Natural killer cell (primary cell): ENCODE measurements around the gene FEM1B. TPM values are rescaled to one million over a fixed set of nuclear protein-coding genes. Genes with fewer than 3 reads are reported as not detected.

Source experiments
- ATAC-seq, 3 donors: fragments of 150-1000 bp in 2 of 3; fragments of 200-7000 bp in 1 of 3; cut with Tn5 transposase; 1 replicate in 1 of 3; 2 replicates in 2 of 3; pipeline ENCODE4 v1.10.0; 2021; ENCODE audit warnings: mild to moderate bottlenecking in 2 of 3, moderate library complexity in 2 of 3
- DNase-seq, 2 donors: peaks; one replicate each; pipeline versions ENCODE4 v3.0.0 to v3.0.0-alpha.2; 2013 to 2021; ENCODE audit warnings: mixed read lengths in 1 of 2
- H3K27ac ChIP-seq: one replicate; pipeline ENCODE4 v1.5.1; 2013; ENCODE audit warnings: mild to moderate bottlenecking, low read length
- H3K27me3 ChIP-seq: one replicate; pipeline ENCODE4 v1.6.1; 2013; ENCODE audit warnings: low read length; ENCODE audit not compliant: control insufficient read depth, insufficient read depth
- H3K36me3 ChIP-seq: one replicate; pipeline ENCODE4 v1.6.1; 2013; ENCODE audit warnings: low read length; ENCODE audit not compliant: control insufficient read depth, insufficient read depth
- H3K4me1 ChIP-seq: one replicate; pipeline ENCODE4 v1.6.1; 2013; ENCODE audit warnings: low read length; ENCODE audit not compliant: control insufficient read depth, insufficient read depth
- H3K4me3 ChIP-seq: one replicate; pipeline ENCODE4 v1.5.1; 2013; ENCODE audit warnings: low read length
- H3K9me3 ChIP-seq: one replicate; pipeline ENCODE4 v1.6.1; 2013; ENCODE audit warnings: low read length; ENCODE audit not compliant: control insufficient read depth, insufficient read depth
- H3K27ac Mint-ChIP-seq, 2 donors: one replicate each; pipeline ENCODE4 v1.8.0; 2022; ENCODE audit warnings: mild to moderate bottlenecking in 2 of 2, mixed read lengths in 2 of 2, moderate library complexity in 1 of 2
- H3K27me3 Mint-ChIP-seq, 2 donors: one replicate each; pipeline ENCODE4 v1.8.0; 2022; ENCODE audit warnings: low read depth in 2 of 2, mixed read lengths in 2 of 2
- H3K36me3 Mint-ChIP-seq: one replicate; pipeline ENCODE4 v1.8.0; 2022; ENCODE audit warnings: mixed read lengths
- H3K4me1 Mint-ChIP-seq, 2 donors: one replicate each; pipeline ENCODE4 v1.8.0; 2022; ENCODE audit warnings: mixed read lengths in 2 of 2
- H3K4me3 Mint-ChIP-seq: one replicate; pipeline ENCODE4 v1.8.0; 2022; ENCODE audit warnings: mild to moderate bottlenecking, moderate library complexity, mixed read lengths
- H3K9me3 Mint-ChIP-seq, 2 donors: one replicate each; pipeline ENCODE4 v1.8.0; 2022; ENCODE audit warnings: mixed read lengths in 2 of 2
- WGBS: methylation state at CpG from one replicate; pipeline ENCODE4 v1.1.7; 2013; ENCODE audit warnings: missing lambda C conversion rate; ENCODE audit not compliant: insufficient coverage; 5-methylcytosine and 5-hydroxymethylcytosine counted together
- intact Hi-C: fragments of 100-400 bp; cut with micrococcal nuclease; formaldehyde crosslinking; loops from one replicate; pipeline ENCODE4 v1.14.2; 2022
- total RNA-seq, 4 donors: library from RNA; stranded (reverse); fragments of 120-200 nt in 1 of 4; gene quantifications; one replicate each; pipeline versions ENCODE4 v1.2.3 to v1.2.4, GENCODE V29; 2013 to 2022
- TF ChIP-seq, protein P1 (sequence below): fragments of 200-600 bp; IDR thresholded peaks from one replicate; pipeline ENCODE4 v1.8.0; 2022; ENCODE audit warnings: antibody characterized with exemption

Gene FEM1B
- total RNA-seq, 3 donors from 2014 or later (not counting 1 experiment from before 2014, with no cell fraction given): 57.4 to 73.5 (median 67.9) TPM

GRCh38 chr15:68292157-68292781 is 14.7 kb downstream of the FEM1B start:
- Mint-ChIP-seq H3K4me3 (no peak overlapping the region), H3K9me3 (no peaks in the 10 kb centered on the region), H3K27me3 (no peaks in the 10 kb centered on the region), H3K36me3 (peaks cover 13% of the 10 kb centered on the region), H3K4me1 (peaks cover 25 to 38% of the 10 kb centered on the region in 2 donors), H3K27ac (peak overlapping the region; percentile 50 to 60)
- no peaks in the 10 kb centered on the region for H3K27me3 ChIP-seq
- H3K36me3 ChIP-seq: peaks cover 23% of the 10 kb centered on the region
- intact Hi-C loops: no loop called here
- TF ChIP-seq, protein P1, sequence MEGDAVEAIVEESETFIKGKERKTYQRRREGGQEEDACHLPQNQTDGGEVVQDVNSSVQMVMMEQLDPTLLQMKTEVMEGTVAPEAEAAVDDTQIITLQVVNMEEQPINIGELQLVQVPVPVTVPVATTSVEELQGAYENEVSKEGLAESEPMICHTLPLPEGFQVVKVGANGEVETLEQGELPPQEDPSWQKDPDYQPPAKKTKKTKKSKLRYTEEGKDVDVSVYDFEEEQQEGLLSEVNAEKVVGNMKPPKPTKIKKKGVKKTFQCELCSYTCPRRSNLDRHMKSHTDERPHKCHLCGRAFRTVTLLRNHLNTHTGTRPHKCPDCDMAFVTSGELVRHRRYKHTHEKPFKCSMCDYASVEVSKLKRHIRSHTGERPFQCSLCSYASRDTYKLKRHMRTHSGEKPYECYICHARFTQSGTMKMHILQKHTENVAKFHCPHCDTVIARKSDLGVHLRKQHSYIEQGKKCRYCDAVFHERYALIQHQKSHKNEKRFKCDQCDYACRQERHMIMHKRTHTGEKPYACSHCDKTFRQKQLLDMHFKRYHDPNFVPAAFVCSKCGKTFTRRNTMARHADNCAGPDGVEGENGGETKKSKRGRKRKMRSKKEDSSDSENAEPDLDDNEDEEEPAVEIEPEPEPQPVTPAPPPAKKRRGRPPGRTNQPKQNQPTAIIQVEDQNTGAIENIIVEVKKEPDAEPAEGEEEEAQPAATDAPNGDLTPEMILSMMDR: no peak
- no peak overlapping the region for H3K4me3 ChIP-seq
- ATAC-seq (peak in 1 of 3 donors; percentile 18), DNase-seq (no peak)
- H3K9me3 ChIP-seq: no peaks in the 10 kb centered on the region
- no peak overlapping the region for H3K27ac ChIP-seq
- no peaks in the 10 kb centered on the region for H3K4me1 ChIP-seq

GRCh38 chr15:68292967-68293366 is 15.4 kb downstream of the FEM1B start:
- no peak overlapping the region for H3K4me3 ChIP-seq

DNA sequence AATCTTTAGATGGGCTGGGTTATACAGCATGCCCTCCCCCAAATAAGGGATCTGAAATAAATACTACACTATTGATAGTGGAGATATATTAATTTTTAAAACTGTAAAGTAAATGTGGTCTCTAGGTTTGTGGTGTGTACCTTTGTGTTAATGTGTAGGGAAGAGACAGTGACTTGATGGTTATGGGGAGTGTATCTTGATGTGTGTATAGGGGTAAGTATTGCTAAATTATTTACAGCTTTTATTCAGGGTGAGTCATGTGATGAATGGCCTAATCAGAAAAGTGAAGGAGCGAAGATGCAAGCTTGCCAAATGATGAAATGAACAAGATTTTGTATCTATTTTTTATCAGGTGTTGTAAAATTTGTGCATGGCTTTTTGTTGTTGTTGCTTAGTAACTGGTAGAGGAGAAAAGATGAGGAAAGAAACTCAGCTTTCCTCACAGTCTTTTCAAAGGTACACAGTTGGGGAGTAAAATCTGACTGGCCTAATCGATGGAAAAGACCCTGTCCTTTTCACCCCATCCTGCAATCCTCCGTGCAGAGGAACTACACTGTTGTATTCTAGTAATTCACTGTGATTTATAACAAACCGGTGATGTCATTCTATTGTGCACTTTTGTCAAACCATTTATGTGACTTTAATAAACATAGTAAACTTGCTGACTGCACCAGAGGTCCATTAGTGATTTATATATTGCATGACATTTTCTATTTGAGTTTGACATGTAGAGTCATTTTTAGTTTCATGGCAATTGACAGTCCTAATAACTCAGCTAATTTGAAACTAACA is 17.7 kb downstream of the FEM1B start:
- Histone ChIP-seq H3K4me1 (peaks cover 4% of the 10 kb centered on the region), H3K36me3 (peaks cover 15% of the 10 kb centered on the region), H3K4me3 (no peak overlapping the region), H3K27ac (no peak overlapping the region), H3K9me3 (no peaks in the 10 kb centered on the region), H3K27me3 (no peaks in the 10 kb centered on the region)
- no peak overlapping the region for H3K4me3 Mint-ChIP-seq
- H3K9me3 Mint-ChIP-seq: no peaks in the 10 kb centered on the region
- intact Hi-C loops: no loop called here
- peaks cover 28% of the 10 kb centered on the region in 2 donors for H3K4me1 Mint-ChIP-seq
- DNase-seq: no peak
- no peaks in the 10 kb centered on the region for H3K27me3 Mint-ChIP-seq
- TF ChIP-seq, protein P1: no peak
- H3K36me3 Mint-ChIP-seq: peaks cover 5% of the 10 kb centered on the region
- peak overlapping the region in 1 of 2 donors; percentile 10 for H3K27ac Mint-ChIP-seq
- WGBS: 90% methylated on average over 2 of the region's 4 CpGs
- no peak for ATAC-seq

More at GRCh38 chr15:68292967-68293366, 15.4 kb downstream of the FEM1B start:
- intact Hi-C loops: no loop called here
- Histone ChIP-seq H3K36me3 (peaks cover 23% of the 10 kb centered on the region), H3K27me3 (no peaks in the 10 kb centered on the region), H3K9me3 (no peaks in the 10 kb centered on the region), H3K4me1 (no peaks in the 10 kb centered on the region), H3K27ac (no peak overlapping the region)
- Mint-ChIP-seq H3K27me3 (no peaks in the 10 kb centered on the region), H3K4me1 (peaks cover 18 to 33% of the 10 kb centered on the region in 2 donors), H3K27ac (peak overlapping the region; percentile 50 to 60), H3K9me3 (no peaks in the 10 kb centered on the region), H3K4me3 (no peak overlapping the region), H3K36me3 (peaks cover 13% of the 10 kb centered on the region)
- TF ChIP-seq, protein P1: no peak
- no peak for ATAC-seq
- DNase-seq: no peak
